GM18909 (cell line): ENCODE data around the gene DUS3L.
"Not testable (repeated sequence)": the region's sequence is repeated elsewhere in the genome, so short reads cannot be mapped to it uniquely, and the experiment has no call there.

Source experiments
- ATAC-seq: cut with Tn5 transposase; IDR thresholded peaks from one replicate; pipeline ENCODE4 v1.9.1; 2021; ENCODE audit warnings: mild to moderate bottlenecking; ENCODE audit not compliant: unreplicated experiment, poor library complexity

Gene DUS3L

DNA sequence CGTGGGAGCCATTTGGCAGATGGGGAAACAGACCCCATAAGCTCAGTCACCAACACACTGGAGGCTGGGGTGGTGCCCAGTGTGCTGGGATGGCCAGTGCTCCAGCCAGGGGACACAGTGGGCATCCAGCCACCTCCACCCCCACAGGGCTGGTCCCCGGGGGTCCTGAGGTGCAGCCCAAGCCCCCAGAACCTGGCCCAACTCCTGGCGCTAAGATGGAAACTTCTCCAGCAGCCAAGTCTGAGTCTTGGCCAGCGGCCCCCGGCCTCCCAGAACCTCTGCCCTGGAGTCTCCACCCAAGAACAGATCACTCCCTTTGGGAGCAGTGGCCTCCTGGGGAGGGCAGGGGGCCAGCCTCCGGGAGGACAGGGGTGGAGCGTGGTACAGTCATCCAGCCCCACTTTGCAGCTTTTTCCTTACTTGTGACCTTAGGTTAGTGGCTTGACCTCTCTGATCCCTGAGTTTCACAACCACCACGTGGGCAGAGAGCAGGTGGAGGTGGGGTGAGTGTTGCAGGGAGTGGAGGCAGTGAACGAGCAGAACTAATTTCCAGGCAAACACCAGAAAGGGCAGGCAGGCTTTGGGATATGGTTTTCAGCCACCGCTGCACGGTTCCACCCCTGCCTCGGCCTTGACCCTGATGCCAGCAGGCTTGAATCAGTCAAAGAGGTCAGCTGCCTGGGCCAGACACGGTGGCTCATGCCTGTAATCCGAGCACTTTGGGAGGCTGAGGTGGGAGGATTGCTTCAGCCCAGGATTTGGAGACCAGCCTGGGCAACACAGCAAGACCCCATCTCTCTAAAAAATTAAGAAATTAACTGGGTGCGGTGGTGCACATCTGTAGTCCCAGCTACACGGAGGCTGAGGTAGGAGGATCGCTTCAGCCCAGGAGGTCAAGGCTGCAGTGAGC lies 9.7 kb upstream of the DUS3L start:
- no peak for ATAC-seq

DNA sequence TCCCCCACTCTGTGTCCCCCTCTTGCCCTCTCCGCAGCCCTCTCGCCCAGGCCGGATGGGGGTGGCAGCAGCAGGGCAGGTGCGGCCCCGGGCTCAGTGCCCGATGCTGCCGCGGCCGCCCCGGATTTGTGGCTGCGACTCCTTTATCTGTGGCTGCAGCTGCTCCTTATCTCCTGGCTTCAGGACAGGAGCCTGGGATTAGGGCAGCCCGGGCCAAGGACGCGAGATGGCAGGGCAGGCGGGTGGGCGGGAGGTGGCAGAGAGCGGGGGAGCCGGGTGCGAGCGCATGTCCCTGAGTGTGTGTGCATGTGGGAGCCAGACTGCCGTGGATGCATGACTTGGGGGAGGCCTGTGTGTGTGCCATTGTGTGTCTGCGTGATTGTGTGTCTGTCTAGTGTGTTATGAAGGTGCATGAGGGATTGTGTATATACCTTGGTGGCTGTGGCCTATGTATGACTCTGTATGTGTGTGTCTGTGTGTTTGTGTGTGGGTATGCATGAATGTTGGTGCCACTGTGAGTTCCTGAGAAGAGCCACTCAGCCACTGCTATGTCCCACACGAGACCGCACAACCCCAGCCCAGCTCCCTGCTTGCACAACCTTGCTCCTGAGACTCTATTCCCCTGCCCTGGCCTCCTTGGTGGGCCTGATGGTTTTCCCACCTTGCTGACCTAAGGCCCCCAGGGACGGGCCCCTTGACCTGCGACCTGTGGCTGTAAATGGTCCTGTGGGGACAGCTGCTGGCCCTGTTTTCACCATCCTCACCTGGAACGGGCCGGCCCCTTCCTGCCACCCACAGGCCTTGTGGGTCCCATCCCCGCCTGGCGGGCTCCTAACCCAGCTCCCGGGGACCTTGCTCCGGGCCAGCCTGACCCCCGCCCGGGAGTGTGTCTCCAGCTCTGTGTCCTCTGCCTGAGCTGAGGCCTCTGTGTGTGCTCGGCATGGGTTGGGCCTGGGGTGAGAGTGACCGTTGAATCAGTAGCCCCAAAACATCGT lies 8.6 kb upstream of the DUS3L start:
- ATAC-seq: no peak

- ATAC-seq: no peak
Observed at GRCh38 chr19:5798244-5798643, 7.3 kb upstream of the DUS3L start.

- ATAC-seq: no peak
Observed at GRCh38 chr19:5795382-5795919, 4.5 kb upstream of the DUS3L start.

GRCh38 chr19:5793188-5793587 lies 2.2 kb upstream of the DUS3L start:
- no peak for ATAC-seq

DNA sequence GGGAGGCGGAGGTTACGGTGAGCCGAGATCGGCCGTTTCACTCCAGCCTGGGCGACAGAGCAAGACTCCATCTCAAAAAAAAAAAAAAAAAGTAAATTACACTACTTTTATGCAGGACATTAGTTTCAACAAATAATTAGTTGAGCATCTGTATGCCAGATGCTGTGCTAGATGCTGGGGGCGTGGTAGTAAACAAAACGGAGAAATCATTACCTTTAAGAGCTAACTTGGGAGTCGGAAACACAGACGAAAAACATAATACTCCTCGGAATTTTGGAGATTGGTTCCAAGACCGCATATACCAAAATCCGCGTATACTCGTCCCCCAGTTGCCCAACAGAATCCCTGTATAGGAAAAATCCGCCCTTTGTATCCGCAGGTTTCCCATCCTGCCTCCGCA lies 1.3 kb upstream of the DUS3L start:
- ATAC-seq: no peak

DNA sequence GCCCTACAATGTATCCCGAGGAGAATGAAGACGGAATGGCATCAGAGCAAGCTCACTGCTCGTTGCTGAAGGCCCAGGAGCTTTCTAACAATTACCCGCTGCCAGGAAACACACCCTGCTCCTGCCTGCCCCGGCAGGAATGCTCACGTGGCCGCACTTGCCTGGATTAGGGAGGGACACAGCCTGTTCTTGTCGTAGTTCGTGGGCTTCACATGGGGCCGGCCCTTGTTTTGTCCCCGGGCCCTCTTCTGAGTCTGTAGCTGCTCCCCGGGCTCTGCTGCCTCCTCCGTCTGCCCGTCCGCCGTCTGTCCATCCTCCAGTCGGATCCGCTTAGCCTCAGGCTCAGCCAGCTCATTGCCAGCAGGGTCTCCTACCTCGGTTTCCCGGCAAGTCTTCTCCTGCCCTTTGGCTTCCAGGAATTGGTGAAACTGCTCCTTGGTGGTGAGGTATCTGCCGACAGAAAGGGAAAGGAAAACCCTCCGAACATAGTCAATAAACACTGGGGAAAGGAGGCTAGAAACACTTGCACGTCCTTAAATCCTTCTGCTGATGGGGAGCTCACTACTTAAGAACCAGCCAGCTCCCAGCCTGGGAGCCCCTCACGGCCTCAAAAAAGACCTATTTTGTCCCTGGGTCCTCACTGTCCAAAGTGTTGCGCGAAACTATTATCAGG lies 941 bp downstream of the DUS3L start:
- no peak for ATAC-seq

DNA sequence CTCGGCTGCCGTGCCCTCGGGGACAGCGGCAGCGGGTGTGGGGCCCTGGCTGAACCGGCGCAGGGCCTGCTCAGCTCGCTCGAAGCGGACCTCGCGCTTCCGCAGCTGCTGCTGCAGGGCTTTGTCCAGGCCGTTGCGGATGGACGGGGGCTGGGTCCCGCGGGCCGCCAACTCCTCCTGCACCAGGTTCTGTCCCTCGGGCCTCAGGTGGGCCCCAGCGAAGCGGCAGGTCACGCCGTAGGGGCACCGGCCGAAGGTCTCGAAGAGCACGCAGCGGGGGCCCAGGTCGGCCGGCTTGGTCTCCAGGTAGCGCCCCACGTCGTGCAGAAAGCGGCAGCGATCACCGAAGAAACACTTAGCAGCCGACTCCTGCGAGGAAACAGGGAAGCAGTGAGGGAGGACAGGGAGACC lies 1.6 kb downstream of the DUS3L start:
- ATAC-seq: no peak

DNA sequence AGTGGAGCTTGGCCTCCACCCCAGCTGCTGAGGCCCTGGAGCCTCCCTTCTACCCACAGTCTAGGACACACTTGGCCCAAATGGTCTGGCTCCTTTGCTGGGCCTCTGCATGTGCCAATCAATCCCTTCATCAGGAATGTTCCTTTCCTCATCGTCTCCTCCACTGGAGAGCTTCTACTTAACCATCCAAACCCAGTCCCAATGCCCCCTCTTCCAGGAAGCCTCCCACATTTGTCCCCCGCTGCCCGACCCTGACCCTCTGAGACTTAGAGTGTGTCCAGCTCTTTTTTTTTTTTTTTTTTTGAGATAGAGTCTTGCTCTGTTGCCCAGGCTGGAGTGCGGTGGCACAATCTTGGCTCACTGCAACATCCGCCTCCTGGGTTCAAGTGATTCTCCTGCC lies 2.5 kb downstream of the DUS3L start:
- ATAC-seq: no peak

DNA sequence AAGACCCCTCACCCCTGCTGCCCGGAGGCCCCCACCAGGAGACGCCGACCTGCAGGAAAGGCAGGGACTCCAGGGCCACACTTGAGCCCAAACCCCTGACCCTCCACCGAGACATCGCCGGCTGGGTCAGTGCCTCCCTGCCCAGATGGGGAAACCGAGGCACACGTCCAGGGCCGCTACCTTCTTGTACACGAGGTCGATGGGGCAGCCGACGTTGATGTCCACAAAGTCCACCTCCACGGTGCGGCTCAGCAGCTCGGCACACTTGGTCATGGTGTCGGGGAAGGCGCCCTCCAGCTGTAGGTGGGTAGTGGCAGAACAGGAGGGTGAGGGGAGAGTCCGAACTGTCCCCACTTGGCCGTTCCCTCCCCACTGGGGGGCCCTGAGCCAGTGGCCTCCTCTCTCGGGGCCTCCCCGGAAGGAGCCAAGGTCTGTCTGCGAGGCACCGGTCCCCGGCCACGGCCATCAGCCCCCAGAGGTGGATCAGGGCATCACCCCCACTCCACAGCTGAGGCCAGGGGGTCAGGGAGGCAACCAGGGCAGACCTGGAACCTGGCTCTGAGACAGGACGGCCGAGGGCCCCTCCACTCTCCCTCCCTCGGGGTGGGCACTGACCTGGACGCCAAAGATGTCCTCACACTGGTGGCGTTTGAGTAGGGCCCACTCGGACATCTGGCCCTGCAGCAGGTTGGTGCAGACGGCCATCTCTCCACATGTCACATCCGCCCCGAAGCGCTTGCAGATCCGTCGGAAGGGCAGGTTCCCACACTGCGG lies 3.4 kb downstream of the DUS3L start:
- ATAC-seq: no peak

DNA sequence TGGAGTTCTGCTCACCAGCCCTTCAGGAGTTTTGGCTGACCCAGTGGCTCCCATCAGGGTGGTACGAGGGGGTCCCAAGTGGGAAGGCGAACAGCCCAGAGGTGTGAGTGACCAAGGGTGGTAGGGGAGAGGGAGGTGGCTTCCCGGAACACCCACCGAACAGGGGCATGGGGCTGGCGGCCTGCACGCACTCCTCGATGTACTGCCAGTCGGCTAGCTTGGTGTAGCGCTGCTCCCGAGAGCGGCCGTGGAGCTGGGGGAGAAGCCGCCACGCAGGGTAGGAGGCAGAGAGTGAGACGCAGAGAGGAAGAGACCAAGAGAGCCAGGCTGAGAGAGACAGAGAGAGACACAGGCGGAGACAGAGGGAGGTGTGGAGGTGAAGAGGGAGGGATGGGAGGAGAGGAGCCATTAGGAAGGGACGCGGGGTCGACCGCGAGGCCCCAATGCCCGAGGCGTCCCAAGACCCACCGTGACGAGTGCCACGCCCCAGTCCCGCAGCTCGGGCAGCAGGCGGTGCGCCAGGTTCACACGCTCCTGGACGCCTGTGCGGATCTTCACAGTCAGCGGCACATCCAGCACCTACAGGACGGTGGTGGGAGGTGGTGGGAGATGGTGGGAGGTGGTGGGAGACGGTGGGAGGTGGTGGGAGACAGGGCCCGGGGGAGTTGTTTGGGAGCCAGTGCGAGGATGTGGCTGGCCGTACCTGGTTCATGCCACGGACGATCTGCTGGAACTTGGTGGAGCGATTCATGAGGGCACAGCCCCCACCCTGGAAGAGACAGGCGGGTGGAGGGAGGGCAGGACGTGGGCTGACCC lies 4.2 kb downstream of the DUS3L start:
- ATAC-seq: no peak

GRCh38 chr19:5785423-5785822 lies 5.5 kb downstream of the DUS3L start:
- ATAC-seq: no peak

GRCh38 chr19:5784581-5785147 lies 6.3 kb downstream of the DUS3L start, which contains the start of gene PRR22:
PRR22 (minus strand) TSS chr19:5784746; CDS start chr19:5784660, 86 bp downstream.
- no peak for ATAC-seq

- ATAC-seq: no peak
Observed at GRCh38 chr19:5782945-5783919, 7.7 kb downstream of the DUS3L start.

GRCh38 chr19:5782322-5782721 lies 8.6 kb downstream of the DUS3L start:
- no peak for ATAC-seq

DNA sequence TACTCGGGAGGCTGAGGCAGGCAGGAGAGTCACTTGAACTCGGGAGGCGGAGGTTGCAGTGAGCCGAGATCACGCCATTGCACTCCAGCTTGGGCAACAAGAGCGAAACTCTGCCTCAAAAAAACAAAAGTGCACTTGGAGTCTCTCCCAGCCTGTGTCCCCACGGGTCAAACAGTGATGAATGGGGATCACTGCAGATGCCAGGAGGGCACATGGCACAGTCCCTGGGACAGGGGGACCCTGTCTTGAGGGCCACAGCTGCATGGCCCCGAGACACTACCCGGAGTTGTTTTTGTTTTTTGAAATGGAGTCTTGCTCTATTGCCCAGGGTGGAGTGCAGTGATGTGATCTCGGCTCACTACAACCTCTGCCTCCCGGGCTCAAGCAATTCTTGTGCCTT lies 10.0 kb downstream of the DUS3L start:
- ATAC-seq: not testable (repeated sequence)

GRCh38 chr19:5778402-5778801 lies 12.6 kb downstream of the DUS3L start:
- no peak for ATAC-seq
